ENCODE results near the gene RFC1. TPM values are rescaled to one million over a fixed set of nuclear protein-coding genes. Genes with fewer than 3 reads are reported as not detected.
"Not testable (repeated sequence)": the region's sequence is repeated elsewhere in the genome, so short reads cannot be mapped to it uniquely, and the experiment has no call there.

The RFC1 gene
- total RNA-seq, 4 donors from 2014 or later, result 54.7 to 166 (median 77.6) TPM

GRCh38 chr4:39305912-39306677, 60.1 kb downstream of the RFC1 start:
- H3K27ac ChIP-seq, result no peak overlapping the region

GRCh38 chr4:39304651-39305050, 61.5 kb downstream of the RFC1 start:
- TF ChIP-seq CTCF (IDR thresholded peaks at IDR 0.05) (no peak), POLR2A (IDR thresholded peaks at IDR 0.05) (no peak)
- Histone ChIP-seq H3K9me3 (no peaks in the 10 kb centered on the region), H3K27ac (no peak overlapping the region), H3K27me3 (no peaks in the 10 kb centered on the region), H3K4me1 (no peaks in the 10 kb centered on the region), H3K36me3 (no peaks in the 10 kb centered on the region), H3K4me3 (no peak overlapping the region)
- DNase-seq, result no peak
- intact Hi-C loops (cut with DNase I; ENCODE audit: low total_unique reads), result no loop called here

More at GRCh38 chr4:39305912-39306677, 60.1 kb downstream of the RFC1 start:
- intact Hi-C loops (cut with DNase I; ENCODE audit: low total_unique reads), result no loop called here
- H3K27me3 ChIP-seq, result no peaks in the 10 kb centered on the region
- H3K36me3 ChIP-seq, result no peaks in the 10 kb centered on the region
- TF ChIP-seq CTCF (IDR thresholded peaks at IDR 0.05), result no peak
- no peak for TF ChIP-seq POLR2A (IDR thresholded peaks at IDR 0.05)
- no peak overlapping the region for H3K4me3 ChIP-seq
- no peaks in the 10 kb centered on the region for H3K4me1 ChIP-seq
- no peak for DNase-seq
- H3K9me3 ChIP-seq, result no peaks in the 10 kb centered on the region

DNA sequence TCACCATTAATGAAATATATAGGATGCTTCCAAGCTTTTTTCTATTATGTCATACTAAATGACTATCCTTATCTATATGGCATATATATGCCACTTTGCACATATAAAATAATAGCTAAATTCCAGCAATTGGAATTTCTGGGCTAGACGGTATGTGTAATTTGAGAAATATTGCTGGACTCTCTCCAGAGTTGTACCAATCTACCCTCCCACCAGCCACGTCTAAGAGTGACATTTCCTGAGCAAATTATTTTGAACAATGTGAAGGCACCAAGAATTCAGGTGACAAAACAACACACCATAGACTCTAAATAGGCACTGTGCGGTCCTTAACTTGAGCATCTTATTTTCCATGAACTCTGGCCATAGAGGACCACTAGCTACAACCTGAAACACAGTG, 62.3 kb downstream of the RFC1 start:
- TF ChIP-seq POLR2A (IDR thresholded peaks at IDR 0.05), result no peak
- no peak for TF ChIP-seq CTCF (IDR thresholded peaks at IDR 0.05)
- no peak for DNase-seq
- Histone ChIP-seq H3K4me1 (no peaks in the 10 kb centered on the region), H3K27ac (no peak overlapping the region), H3K27me3 (no peaks in the 10 kb centered on the region), H3K4me3 (no peak overlapping the region), H3K9me3 (no peaks in the 10 kb centered on the region), H3K36me3 (no peaks in the 10 kb centered on the region)
- intact Hi-C loops (cut with DNase I; ENCODE audit: low total_unique reads), result no loop called here

DNA sequence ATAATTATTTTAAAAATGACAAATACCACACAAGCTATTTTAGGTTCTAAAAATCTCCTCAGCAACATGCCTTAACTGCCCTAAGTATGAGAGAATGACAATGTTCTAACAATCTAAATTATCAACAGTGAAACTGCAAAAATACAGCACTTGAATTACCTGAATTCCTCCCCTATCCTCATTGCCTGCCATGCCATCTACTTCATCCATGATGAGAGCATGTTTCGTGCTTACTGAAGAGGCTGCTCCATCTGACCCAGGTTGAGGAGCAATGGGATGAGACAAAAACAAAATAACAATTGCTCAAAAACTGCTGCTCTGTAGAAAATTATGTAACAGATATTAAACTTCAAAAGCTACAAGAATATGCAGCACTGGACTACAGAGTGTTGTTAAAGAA, 63.3 kb downstream of the RFC1 start:
- DNase-seq, result no peak
- no peaks in the 10 kb centered on the region for H3K9me3 ChIP-seq
- no peaks in the 10 kb centered on the region for H3K4me1 ChIP-seq
- no peaks in the 10 kb centered on the region for H3K27me3 ChIP-seq
- no peak overlapping the region for H3K27ac ChIP-seq
- no peak overlapping the region for H3K4me3 ChIP-seq
- TF ChIP-seq POLR2A (IDR thresholded peaks at IDR 0.05), result no peak
- H3K36me3 ChIP-seq, result no peaks in the 10 kb centered on the region
- intact Hi-C loops (cut with DNase I; ENCODE audit: low total_unique reads), result no loop called here

GRCh38 chr4:39295784-39296183, 70.4 kb downstream of the RFC1 start:
- Histone ChIP-seq H3K27ac (no peak overlapping the region), H3K4me1 (no peaks in the 10 kb centered on the region), H3K9me3 (no peaks in the 10 kb centered on the region), H3K36me3 (no peaks in the 10 kb centered on the region), H3K27me3 (no peaks in the 10 kb centered on the region), H3K4me3 (no peak overlapping the region)
- TF ChIP-seq POLR2A (IDR thresholded peaks at IDR 0.05) (no peak), CTCF (IDR thresholded peaks at IDR 0.05) (no peak)
- no peak for DNase-seq
- intact Hi-C loops (cut with DNase I; ENCODE audit: low total_unique reads), result no loop called here

DNA sequence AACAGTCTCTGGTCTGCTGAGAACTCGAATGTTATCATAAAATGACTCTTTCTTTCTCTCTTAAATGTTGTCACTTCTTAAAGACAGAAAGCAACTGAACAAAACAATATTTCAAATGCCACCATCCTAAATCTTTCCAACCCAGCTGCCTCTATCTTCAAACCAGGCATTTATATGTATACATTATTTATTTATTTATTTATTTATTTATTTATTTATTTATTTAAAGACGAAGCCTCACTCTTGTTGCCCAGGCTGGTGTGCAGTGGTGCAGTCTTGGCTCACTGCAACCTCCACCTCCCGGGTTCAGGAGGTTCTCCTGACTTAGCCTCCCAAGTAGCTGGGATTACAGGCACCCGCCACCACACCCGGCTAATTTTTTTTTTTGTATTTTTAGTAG, 73.7 kb downstream of the RFC1 start:
- intact Hi-C loops (cut with DNase I; ENCODE audit: low total_unique reads); DNase-seq; H3K9me3 ChIP-seq; H3K27ac ChIP-seq; H3K4me3 ChIP-seq; H3K36me3 ChIP-seq; H3K4me1 ChIP-seq; H3K27me3 ChIP-seq: not testable (repeated sequence)

Measured in uterus (tissue), 4 donors.